A549 treated with AZD2906 at 1 μM for 4 hours (cell line): Measurements from ENCODE around the gene EIF4EBP2. TPM values are rescaled to one million over a fixed set of nuclear protein-coding genes. Genes with fewer than 3 reads are reported as not detected.

ENCODE experiments used
- total RNA-seq: library from RNA; stranded (reverse); fragments of 200-300 nt; extraction: Qiagen RNA extraction; gene quantifications from 5 replicates; pipeline ENCODE4 v1.2.3, GENCODE V29; 2022

Gene EIF4EBP2, protein sequence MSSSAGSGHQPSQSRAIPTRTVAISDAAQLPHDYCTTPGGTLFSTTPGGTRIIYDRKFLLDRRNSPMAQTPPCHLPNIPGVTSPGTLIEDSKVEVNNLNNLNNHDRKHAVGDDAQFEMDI
- 12.0 to 15.6 TPM (median 13.6 TPM) in 5 replicates for total RNA-seq

DNA sequence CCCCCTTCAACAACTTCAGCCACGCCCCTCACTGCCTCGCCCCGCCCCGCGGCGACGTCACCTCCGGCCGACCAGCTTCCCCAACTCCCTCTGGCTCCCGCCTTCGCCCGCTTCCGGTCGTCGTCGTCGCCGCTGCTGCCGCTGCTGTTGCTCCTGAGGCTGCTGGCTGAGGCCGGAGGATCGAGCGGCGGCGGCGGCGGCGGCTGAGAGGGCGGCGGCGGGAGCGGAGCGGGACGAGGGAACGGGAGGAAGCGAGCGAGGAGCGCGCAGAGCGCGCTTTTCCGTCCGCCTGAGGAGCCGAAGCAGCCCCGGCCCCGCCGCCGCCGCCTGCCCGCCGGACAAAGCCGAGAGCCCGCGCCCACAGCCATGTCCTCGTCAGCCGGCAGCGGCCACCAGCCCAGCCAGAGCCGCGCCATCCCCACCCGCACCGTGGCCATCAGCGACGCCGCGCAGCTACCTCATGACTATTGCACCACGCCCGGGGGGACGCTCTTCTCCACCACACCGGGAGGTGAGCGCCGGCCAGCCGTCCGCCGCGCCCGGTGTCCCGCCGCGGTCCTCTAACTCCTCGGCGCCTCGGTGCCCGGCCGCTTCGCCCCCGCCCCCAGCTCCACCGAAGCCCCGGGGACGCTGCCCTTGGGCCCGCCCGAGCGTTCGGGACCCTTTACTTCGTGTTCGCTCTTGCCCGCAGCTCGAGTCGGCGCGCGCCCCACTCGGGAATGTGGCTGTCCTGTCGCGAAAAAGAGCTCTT, at the start of gene EIF4EBP2:
TSS of gene EIF4EBP2 (plus strand) at position 110 of the 751 bp plus-strand sequence. CDS start at position 367, 257 bp downstream.

DNA sequence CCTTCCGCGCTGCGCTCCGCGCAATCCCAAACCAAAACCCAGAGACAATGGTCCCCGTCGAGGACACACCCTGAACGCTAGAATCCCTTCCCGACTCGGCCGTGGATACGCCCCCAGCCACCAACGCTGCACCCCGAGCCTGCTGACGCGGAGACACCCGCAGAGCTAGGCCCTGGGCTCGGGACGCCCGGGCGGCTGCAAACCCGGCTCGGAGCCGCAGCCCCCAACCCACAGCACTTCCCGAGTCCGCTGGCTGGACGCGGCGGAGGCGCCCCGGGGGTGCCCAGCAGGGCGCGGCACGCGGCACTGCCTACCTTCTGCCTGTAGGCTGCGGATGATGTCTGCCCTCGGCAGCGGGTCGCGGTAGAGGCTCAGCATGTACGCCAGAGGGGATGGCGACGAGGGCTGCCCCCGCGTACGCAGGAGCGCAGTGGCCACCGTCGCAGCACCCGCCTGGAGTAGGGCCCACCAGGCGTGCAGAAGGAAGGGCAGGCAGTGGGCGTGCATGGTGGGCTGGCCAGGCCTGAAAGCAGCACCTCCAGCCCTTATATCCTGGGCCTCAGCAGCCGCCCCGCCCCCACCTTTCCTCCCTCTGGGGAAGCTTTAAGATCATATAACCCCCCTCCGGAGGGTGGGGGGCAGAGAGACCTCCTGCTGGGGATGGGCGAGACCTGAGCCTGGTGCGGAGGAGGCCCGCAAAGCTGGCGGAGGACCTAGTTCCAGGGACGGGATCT, 37.4 kb downstream of the EIF4EBP2 start, which contains the start of gene NODAL:
TSS of gene NODAL (minus strand) at position 521 of the 734 bp plus-strand sequence. CDS start at position 507, 14 bp downstream.

Other genes with a start within 250 kb of the EIF4EBP2 start
- 77.5 to 88.7 TPM (median 77.9 TPM) in 5 replicates for gene SAR1A, start 233.6 kb upstream of the EIF4EBP2 start, total RNA-seq
- gene PPA1, start 170.7 kb upstream of the EIF4EBP2 start, total RNA-seq, result 224 to 282 TPM (median 236 TPM) in 5 replicates
- under 0.01 TPM in 1 of 5 replicates, not detected in the others for gene NPFFR1, start 120.1 kb upstream of the EIF4EBP2 start, total RNA-seq
- gene LRRC20, start 21.5 kb upstream of the EIF4EBP2 start, total RNA-seq, result 18.4 to 20.7 TPM (median 18.9 TPM) in 5 replicates
- gene NODAL, start 37.5 kb downstream of the EIF4EBP2 start, total RNA-seq, result not detected in 5 replicates
- 5.4 to 7.6 TPM (median 6.5 TPM) in 5 replicates for gene PALD1, start 74.6 kb downstream of the EIF4EBP2 start, total RNA-seq
- 0.03 TPM in 1 of 5 replicates, not detected in the others for gene PRF1, start 198.6 kb downstream of the EIF4EBP2 start, total RNA-seq